Skin epidermis (tissue), 12 donors: Measurements from ENCODE around the gene CIAPIN1.

Experiments
- H3K27ac ChIP-seq, 21 experiments: fragments of 200-600 bp; sonication (generic) in 11 of 21; one replicate each; pipeline ENCODE4 v1.5.0; 2020; ENCODE audit warnings: mild to moderate bottlenecking in 3 of 21, inconsistent platforms in 2 of 21, moderate library complexity in 2 of 21
- H3K4me3 ChIP-seq, 7 experiments: fragments of 200-600 bp; sonication (generic) in 2 of 7; one replicate each; pipeline ENCODE4 v1.5.0; 2020; ENCODE audit warnings: inconsistent platforms in 2 of 7, mild to moderate bottlenecking in 2 of 7, moderate library complexity in 1 of 7

Gene CIAPIN1

GRCh38 chr16:57477531-57478202, 30.5 kb upstream of the CIAPIN1 start:
- no peak overlapping the region for H3K4me3 ChIP-seq
- peak overlapping the region in 2 of 21 experiments; percentile 25 to 32 for H3K27ac ChIP-seq

DNA sequence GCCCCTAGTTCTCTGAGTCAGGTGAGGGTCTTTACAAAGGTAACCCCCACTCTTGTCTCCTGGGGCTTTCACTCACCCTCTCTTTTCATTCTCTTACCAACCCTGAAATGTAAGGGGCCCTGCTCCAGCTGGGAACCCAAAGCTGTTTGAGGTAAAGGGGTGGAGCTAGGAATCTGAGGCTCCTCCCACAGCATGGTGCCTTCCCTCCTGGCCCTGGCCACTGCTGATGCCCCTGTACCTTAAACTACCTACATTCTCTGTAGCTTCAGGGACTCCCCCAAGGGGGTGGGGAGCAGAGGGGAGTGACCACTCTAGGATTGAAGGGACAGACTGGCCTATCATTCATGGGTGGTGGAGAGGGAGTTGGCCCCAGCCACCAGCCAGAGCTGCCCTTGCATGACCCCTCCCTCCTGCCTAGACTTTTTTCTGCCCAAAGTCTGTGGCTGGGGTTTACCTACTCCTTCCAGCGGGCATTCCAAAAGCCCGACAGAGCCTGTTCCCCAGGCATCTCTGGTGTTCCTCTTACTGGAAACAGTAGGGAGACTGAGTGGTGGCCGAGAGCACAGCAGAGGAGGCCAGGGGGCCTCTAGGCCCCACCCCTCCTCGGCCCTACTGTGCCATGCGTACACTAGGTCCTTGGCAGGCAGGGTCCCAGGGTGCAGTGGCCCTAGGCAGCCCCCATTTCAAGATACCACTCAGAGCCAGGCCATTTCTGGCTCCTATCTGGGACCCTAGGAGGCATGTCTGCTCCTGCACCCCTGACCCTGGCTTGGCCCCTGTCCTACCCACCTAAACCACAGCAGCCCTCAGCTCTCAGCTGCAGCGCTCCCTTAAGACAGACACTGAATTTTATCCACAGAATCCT, 29.6 kb upstream of the CIAPIN1 start:
- no peak overlapping the region for H3K4me3 ChIP-seq
- H3K27ac ChIP-seq = peak overlapping the region in 1 of 21 experiments; percentile 14

DNA sequence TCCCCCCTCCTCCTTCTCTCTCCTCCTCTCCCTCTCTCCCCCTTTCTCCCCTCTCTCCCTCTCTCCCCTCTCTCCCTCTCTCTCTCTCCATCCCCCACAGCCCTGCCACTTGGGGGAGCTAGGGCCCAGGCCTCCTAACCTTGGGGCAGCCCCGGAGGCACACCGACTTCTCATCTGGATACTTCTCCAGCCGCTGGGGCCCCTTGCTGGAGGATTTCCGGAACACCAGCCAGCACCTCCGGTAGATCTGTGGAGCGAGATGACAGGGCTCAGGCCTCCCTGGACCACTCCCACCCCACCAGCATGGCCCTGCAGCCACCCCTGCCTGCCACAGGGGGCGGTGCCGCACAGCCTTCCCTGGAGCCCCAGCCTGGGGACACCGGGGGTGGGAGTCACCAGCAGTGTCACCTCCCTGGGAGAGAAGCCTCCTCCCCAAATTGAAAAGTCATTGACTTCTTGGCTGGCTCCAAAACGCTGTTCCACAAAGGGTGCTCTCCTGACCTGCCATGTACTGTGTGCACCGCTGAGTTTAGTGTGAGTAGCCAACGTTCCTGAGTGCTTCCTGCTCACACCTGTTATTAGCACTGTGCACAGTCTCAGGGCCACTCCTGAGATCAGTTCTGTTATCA, 28.6 kb upstream of the CIAPIN1 start:
- Histone ChIP-seq H3K4me3 (no peak overlapping the region), H3K27ac (peak overlapping the region in 1 of 21 experiments; percentile 29)

DNA sequence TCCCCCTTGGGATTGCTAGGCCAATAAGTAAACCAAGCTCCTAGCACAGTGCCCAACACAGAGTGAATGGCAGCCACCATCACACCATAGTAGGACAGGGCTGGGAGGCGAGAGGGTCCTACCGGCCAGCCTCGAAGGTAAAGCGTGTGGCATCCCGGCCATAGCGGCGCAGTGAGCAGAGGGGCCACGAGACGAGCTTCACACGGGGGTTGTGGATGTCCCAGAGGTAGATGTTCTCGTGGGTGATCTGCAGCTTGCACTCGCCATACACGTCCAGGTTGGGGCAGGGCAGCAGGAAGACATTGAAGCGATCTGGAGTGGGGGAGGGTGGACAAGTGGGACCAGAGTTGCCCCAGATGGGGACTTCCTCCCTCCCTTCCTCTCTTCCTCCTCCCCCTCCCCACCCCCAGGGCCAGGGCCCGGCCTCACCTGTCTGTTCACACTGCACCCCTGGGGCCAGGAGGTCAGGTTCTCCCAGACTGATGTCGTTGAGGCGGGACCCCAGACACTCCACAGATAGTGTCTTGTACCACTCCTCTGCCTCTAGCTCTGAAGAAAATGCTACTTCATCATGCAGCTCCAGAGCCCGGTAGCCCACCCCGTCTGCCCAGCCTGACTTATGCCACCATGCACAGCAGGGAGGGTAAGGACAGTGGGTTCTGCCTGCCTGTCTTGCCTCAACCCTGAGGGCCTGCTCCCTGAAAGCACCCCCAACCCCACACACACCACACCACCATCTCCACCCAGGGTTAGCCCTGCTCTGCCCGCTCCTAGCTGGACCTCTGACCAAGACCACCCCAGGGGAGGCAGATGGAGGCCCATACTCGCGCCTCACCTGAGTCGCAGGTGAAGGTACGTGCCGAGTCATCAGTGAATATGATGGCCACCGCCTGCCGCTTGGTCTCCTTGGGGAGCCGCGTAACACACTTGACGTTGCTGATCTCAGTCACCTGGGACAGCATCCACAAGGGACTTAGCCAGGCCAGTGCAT, 27.8 kb upstream of the CIAPIN1 start:
- Histone ChIP-seq H3K27ac (no peak overlapping the region), H3K4me3 (no peak overlapping the region)

DNA sequence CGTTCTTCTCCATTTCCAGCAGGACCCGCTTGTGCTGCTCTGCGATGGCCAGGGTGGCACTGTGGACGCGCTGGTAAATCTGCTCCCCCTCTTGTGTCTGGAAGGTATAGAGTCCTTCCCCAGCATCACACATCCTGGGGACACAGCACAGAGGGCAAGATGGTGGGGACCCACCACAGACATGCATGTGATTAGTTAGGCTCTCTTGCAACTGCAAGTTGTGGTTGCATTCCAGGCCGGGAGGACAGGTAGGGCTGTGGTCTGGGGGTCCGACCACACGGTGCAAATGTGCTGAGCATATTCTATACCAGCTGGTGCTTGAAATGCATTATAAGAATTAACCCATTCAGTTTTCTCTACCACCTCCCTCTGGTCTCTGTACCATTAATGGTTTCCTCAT, 26.7 kb upstream of the CIAPIN1 start:
- H3K27ac ChIP-seq = no peak overlapping the region
- no peak overlapping the region for H3K4me3 ChIP-seq

DNA sequence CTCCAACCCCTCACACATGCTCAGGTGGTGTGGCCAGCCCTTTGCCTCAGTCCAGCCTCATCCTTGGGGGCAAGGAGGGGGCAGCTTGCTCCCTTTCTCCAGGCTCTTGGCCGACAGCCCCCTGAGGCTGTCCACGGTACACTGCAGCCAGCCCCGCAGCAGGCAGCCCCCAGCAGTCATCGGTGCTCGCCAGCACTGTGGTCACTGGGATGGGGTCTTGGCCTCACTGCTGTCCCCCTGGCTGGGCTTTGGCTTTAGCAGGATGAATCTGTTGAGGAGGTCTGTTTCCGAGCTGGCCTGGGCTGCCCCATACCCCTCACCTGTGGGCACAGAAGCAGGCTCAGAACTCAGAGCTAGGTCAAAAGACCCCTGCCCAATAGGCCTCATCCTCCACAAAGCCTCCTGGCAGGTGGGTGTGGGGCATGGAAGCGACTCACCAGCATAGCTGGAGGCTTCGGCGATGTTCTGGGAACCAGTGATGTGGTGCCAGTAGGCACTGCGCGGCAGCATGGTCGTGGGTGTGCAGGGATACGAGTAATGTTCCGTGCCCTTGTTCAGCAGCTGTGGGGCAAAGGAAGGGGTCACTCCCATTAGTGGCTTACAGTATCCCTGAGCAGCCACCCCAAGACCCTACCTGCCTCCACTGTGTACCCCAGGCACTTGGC, 26.1 kb upstream of the CIAPIN1 start:
- Histone ChIP-seq H3K27ac (no peak overlapping the region), H3K4me3 (no peak overlapping the region)

DNA sequence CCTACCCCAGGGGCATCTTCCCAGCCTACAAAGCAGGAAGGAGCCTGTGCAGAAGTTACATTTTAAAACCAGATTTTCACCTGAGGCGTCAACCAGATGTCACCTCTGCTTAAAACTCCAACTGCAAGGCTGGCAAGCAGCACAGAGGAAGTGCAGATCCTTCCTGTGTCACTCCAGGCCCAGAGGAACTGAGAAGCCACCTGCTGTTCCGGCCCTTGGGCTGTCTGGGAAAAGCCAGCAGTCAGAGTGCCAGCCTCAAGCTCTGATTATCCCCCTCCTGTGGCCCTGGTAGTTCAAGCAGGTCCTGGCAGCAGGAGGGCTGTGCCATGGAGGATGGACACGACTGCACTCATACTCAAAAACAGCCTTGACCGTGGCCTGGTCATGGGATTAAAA, 25.5 kb upstream of the CIAPIN1 start:
- Histone ChIP-seq H3K27ac (no peak overlapping the region), H3K4me3 (no peak overlapping the region)

- Histone ChIP-seq H3K4me3 (no peak overlapping the region), H3K27ac (no peak overlapping the region)
These were observed 24.9 kb upstream of the CIAPIN1 start for GRCh38 chr16:57471852-57472664.

DNA sequence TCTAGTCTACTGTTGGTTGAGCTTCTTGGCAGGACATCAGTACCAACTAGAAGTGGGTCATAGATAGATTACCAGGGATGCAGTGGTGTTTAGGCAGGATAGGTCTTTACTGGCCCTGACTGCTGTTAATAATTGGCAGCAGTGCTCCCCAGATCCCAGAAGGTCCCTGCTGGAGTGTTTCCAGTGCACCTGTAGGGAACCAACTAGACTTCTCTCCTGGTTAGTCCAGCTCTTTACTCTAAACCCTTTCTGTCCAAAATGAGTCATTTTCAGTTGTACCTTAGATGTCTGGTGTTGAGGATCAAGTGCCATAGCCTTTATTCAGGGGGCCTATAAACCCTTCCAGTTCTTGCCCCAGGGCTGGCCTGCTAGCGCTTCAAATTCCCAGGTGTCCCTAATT, 24.0 kb upstream of the CIAPIN1 start:
- no peak overlapping the region for H3K27ac ChIP-seq
- no peak overlapping the region for H3K4me3 ChIP-seq

- Histone ChIP-seq H3K4me3 (no peak overlapping the region), H3K27ac (no peak overlapping the region)
These were observed 23.5 kb upstream of the CIAPIN1 start for GRCh38 chr16:57470711-57471110.

GRCh38 chr16:57469917-57470470, 22.8 kb upstream of the CIAPIN1 start:
- Histone ChIP-seq H3K27ac (no peak overlapping the region), H3K4me3 (no peak overlapping the region)

DNA sequence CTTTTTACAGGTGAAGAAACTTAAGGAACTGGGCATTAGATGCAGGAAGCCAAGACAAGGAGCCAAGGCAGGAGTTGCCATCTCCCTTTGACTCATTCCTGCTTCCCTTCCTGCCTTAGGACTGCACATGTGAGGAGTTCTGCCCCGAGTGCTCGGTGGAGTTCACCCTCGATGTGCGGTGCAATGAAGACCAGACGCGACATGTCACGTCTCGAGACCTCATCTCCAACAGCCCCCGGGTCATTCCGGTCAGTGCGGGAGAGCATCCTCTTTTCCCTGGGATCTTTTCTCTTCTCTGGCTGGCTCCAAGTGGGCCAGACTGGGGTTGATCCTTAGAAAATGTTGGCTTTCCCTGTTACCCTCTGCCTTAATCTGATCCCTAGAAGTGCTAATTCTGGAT, 21.9 kb upstream of the CIAPIN1 start:
- Histone ChIP-seq H3K4me3 (no peak overlapping the region), H3K27ac (no peak overlapping the region)

DNA sequence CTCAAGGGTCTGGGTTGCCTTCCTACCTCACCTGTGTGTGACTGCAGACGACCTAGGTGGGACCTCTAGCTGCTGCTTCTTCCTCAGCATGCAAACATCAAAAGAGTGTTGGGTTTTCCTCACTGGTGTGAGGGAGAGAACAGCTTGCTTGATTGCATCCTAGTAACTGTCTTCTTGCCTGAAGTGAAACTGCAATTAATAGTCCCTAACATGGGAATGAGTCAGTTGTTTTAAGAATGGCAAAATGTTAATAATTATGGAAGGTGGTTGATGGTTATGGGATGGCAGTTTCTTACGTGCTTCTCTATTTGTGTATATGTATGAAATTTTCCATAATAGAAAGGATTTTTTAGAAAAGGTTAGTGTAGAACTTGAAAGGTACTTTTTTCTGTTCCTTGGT, 21.2 kb upstream of the CIAPIN1 start:
- no peak overlapping the region for H3K27ac ChIP-seq
- no peak overlapping the region for H3K4me3 ChIP-seq

- no peak overlapping the region for H3K4me3 ChIP-seq
These were observed 17.3 kb upstream of the CIAPIN1 start for GRCh38 chr16:57464523-57464922.

GRCh38 chr16:57462978-57463362, 15.8 kb upstream of the CIAPIN1 start:
- Histone ChIP-seq H3K27ac (peak overlapping the region; percentile 77 to 98 (median 95)), H3K4me3 (peak overlapping the region; percentile 69 to 100 (median 88))

More at GRCh38 chr16:57464523-57464922, 17.3 kb upstream of the CIAPIN1 start:
- no peak overlapping the region for H3K27ac ChIP-seq

DNA sequence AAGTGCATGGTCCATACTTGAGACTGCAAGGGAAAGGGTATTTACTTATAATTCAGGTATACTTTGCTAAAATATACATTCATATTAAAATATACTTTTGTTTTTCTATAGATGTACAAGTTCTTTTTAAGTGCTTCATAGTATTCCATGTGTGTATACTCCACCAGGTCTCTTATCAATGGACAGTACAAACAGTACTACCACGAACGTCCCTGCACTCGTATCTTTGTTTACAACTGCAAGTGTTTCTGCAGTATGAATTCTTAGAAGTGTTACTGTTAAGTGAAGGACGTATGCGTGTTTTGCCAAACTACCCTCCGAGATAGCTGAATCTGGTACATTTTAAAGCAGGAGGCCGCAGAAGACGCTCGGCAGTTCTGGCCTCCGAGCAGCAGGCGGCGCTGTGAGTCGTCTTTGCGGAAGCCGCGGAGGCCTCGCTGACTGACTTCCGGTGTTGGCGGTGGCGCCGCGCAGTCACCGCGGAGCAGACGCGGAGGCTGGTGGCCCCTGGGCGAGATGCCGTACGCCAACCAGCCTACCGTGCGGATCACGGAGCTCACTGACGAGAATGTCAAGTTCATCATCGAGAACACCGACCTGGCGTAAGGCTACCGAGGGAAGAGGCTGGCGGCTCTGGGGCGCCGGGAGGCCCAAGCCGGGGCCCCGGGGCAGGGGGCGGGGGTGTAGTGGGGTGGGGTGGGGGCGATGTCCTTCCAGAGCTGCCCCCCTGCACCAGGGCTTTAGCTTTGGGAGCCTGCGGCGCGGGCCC, 15.2 kb upstream of the CIAPIN1 start, which contains the start of gene POLR2C:
Gene POLR2C (plus strand): TSS at position 471 of the 769 bp plus-strand sequence. CDS start 46 bp downstream, at position 517.
- Histone ChIP-seq H3K27ac (peak within 1 kb of the TSS; percentile 77 to 98 (median 95)), H3K4me3 (peak within 1 kb of the TSS; percentile 69 to 100 (median 88))

DNA sequence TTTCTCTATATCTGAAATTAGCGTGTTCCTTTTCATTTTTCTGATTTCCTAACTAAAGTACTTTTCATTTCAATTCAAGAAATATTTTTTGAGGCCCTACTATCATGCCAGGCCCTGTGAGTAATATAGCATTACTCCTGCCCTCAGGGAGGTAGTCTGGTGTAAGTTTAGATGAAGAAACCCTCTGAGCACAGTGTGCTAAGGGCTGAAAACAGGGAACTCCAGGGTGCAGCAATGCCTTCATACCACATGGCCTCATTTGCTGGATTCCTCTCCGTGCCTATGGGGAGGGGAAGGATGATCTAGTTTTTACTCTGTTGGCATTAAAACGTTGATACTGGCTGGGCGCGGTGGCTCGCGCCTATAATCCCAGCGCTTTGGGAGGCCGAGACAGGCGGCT, 4.8 kb upstream of the CIAPIN1 start:
- no peak overlapping the region for H3K4me3 ChIP-seq
- H3K27ac ChIP-seq = no peak overlapping the region
